GM12872 (cell line): ENCODE data around the gene SPATA31D1.

ENCODE experiments used
- TF ChIP-seq, protein P1 (sequence below): IDR thresholded peaks from 3 replicates; pipeline ENCODE4 v1.5.1; 2011; ENCODE audit warnings: low read depth, mild to moderate bottlenecking, low read length, moderate library complexity; ENCODE audit not compliant: insufficient read depth

SPATA31D1 gene

DNA sequence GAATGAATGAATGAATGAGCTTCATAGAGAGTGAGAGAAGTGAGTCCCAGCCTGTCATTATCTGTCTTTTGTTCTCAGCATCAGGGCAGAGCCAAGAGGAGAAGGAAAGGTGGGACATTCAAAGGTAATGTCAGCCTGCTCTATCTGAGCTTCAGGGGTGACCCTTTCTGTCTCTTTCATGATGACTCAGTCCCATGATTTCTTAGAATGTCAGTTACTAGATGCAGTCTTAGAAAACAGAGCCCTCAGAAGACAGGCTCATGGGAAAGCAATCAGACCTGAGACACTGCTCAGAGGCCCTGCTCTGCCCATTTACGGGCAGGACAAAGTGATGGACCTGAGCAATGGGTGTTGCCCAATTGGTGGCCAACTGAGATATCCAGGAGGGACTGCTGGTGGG, 1.1 kb downstream of the SPATA31D1 start:
- TF ChIP-seq, protein P1, sequence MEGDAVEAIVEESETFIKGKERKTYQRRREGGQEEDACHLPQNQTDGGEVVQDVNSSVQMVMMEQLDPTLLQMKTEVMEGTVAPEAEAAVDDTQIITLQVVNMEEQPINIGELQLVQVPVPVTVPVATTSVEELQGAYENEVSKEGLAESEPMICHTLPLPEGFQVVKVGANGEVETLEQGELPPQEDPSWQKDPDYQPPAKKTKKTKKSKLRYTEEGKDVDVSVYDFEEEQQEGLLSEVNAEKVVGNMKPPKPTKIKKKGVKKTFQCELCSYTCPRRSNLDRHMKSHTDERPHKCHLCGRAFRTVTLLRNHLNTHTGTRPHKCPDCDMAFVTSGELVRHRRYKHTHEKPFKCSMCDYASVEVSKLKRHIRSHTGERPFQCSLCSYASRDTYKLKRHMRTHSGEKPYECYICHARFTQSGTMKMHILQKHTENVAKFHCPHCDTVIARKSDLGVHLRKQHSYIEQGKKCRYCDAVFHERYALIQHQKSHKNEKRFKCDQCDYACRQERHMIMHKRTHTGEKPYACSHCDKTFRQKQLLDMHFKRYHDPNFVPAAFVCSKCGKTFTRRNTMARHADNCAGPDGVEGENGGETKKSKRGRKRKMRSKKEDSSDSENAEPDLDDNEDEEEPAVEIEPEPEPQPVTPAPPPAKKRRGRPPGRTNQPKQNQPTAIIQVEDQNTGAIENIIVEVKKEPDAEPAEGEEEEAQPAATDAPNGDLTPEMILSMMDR = no peak

DNA sequence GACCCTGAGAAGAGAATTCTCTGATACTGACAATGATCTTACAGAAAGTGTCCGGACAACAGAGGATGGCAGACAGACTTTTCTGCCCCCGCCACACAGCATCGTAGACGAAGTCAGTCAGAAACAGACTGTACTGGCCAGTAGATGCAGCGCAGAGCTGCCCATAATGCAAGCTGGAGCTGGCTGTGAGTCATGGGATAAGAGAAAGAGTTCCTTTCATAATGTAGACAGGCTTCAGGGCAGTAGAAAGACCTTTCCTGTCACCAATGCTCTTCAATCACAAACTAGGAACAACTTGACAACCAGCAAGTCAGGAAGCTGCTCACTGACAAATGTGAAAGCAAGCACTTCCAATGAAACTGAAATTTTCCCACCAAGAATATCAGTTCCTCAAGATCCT, 5.1 kb downstream of the SPATA31D1 start:
- TF ChIP-seq, protein P1 = no peak

DNA sequence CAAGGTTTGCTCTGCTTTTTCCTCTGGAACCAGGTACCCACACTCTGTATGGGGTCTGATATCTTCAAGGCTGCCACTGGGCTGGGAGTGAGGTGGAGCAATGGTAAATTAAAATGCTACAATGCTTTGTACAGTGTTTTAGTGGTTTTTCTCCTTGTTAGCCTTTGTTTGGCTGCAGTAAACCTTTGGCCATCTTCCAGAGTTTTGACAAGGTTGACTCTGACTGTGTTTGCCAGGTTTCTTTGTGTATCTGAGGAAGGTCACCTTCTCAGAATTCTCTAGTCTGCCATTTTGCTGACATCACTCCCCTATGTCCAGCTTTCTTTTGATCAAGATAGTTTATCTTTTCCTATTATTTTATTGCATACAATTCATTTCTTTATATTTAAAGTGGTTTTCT, 11.2 kb downstream of the SPATA31D1 start:
- TF ChIP-seq, protein P1 = no peak

DNA sequence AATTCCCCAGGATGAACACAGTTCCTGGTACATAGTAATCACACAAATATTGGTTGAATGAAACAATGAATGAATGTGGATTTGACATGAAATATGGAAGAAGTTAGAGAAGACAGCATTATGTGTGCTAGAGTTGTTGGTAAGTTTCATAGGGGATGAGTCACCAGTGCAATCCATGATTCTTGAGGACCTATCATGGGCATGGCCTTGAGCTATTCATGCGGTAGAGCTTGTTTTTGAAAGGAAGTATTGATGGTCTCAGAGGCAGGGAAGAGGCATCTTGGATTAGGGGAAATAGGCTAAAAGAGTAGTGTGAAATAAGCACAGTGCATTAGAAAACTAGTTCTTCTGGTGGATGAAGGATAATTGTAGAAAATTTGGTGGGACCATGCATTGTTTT, 22.1 kb downstream of the SPATA31D1 start:
- TF ChIP-seq, protein P1 = no peak

DNA sequence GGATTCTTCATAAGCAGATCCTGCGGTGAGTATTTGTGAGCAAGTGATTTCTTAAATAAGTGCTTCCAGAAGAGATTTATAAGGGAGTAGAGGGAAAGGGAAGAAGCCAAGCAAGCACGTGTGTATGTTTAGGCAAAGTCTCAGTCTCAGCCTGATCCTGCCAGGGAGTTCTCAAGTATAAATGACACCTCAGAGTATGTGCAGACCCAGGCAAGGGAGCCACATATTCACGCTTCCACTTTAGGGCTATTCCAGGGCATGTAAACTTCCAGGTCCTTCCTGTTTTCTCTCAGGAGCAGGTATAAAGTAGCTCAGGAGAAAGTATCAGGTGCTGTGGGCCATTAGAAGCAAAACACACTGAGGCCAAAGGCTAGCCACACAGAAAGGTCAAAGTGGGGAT, 22.6 kb downstream of the SPATA31D1 start:
- TF ChIP-seq, protein P1 = no peak

DNA sequence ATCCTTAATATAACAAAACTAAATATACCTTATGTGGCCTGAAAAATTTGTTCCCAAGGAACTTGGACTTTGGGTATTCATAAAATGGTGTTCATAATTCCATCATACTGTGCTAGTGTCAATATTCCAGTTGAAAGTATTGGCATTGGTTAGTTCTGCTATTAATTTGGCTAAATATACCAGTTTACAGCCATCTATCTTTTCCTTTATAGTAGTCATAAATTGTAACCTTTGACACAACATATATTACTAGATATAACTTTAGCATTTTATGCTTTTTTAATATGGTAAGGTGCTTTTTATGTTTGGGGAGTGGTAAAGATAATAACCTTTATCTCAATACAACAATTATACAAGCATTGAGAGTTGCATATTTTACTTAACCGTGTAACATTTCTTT, 23.7 kb downstream of the SPATA31D1 start:
- TF ChIP-seq, protein P1 = no peak

DNA sequence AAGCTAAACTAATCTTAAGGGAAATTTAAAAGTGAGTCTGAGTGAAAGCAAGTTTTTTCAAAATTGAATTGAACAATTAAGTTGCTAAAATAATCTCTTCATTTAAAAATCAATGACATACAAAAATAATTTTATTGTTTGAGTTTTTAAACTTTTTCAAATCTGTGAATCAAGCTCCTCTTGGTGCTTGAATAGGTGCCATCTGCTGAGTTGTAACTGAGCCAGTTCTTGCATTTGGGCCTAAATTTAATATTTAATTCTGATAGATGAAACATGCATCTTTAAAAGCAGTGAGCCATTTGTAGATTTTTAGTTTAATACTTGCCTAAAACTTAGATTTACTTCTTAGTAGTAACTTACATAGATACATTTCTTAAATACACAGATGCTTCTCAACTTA, 31.8 kb downstream of the SPATA31D1 start:
- TF ChIP-seq, protein P1 = no peak

DNA sequence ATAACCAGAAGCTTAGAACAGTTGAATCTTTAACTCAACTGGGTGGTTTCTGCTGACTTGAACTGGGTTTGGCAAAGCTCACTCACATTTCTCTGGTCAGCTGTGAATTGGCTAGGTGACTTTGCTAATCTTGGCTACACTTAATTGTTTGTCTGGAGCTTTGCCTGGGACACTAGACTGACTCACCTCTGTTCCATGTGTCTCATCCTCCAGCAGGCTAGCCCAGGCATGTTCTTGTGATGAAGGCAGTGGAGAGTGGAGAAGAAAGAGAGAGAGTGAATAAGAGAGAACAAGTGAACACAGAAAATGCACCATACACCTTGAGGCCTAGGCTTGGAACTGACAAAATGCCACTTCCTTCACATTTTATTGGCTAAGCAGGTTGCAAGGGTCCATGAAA, 32.6 kb downstream of the SPATA31D1 start:
- TF ChIP-seq, protein P1 = no peak
